ENCODE measurements around the gene DYRK3.

DNA sequence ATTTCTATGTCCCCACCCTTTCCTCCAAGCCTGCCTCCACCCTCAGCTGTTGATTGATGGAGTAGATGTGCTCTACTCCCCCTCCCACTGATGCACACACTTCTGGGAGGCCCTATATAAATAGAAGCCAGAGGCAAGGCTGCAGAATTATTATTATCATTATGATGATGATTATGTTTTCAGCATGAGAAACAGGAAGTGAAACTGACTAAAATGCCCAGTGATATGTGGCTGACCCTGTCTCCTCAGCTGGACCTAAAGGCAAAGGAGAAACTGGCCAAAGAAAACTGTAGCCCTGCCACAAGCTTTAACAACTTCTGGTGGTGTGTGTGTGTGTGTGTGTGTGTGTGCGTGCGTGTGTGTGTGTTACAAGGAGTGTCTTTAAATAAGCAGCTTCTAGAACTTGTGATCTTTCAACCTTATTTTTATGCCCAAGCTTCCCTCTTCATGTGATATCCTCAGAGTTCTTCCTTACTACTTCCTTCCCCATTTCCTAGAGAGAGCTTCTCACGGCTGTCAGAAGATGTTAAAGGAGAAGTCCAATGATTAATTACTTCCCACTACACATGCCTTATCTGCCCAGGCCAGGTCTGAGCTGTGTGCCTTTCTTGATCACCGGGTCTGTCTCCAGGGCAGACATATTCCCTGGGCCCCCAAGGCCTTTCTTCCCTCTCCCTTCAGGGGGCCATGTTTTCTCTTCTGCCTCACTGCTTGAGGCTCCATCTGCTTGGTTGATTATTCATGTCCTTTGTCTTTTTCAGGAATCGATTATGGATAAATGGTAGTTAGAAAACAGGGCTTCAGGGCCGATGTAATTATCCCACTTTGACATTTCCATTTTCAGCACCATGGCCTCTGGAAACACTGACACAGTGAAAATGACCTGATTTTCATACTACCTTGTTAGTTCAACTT is 37.8 kb downstream of the DYRK3 start:
- TF ChIP-seq, protein P1, sequence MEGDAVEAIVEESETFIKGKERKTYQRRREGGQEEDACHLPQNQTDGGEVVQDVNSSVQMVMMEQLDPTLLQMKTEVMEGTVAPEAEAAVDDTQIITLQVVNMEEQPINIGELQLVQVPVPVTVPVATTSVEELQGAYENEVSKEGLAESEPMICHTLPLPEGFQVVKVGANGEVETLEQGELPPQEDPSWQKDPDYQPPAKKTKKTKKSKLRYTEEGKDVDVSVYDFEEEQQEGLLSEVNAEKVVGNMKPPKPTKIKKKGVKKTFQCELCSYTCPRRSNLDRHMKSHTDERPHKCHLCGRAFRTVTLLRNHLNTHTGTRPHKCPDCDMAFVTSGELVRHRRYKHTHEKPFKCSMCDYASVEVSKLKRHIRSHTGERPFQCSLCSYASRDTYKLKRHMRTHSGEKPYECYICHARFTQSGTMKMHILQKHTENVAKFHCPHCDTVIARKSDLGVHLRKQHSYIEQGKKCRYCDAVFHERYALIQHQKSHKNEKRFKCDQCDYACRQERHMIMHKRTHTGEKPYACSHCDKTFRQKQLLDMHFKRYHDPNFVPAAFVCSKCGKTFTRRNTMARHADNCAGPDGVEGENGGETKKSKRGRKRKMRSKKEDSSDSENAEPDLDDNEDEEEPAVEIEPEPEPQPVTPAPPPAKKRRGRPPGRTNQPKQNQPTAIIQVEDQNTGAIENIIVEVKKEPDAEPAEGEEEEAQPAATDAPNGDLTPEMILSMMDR (IDR thresholded peaks at IDR 0.05 in 4 of 5, conservative IDR thresholded peaks at IDR 0.05 in 1 of 5) = no peak
- no peak for TF ChIP-seq POLR2A (IDR thresholded peaks at IDR 0.05)
